ENCODE measurements around the gene ZKSCAN5. TPM values are rescaled to one million over a fixed set of nuclear protein-coding genes. Genes with fewer than 3 reads are reported as not detected.

Gene ZKSCAN5
- polyA plus RNA-seq, 1 donor from 2014 or later = 18.6 TPM

GRCh38 chr7:99493823-99494222 lies 10.6 kb upstream of the ZKSCAN5 start:
- no peak overlapping the region for H3K4me2 ChIP-seq (ENCODE audit: low read length)
- no peaks in the 10 kb centered on the region for H3F3A ChIP-seq (ENCODE audit: insufficient read depth, low read length, poor library complexity, severe bottlenecking)
- H2AFZ ChIP-seq (ENCODE audit: low read depth, low read length) = no peak overlapping the region
- peaks cover 10% of the 10 kb centered on the region for H3K36me3 ChIP-seq (ENCODE audit: insufficient read depth, low read length)
- H3K9me2 ChIP-seq (ENCODE audit: insufficient read depth, low read length) = no peaks in the 10 kb centered on the region
- TF ChIP-seq TAF1 (IDR thresholded peaks at IDR 0.05; ENCODE audit: low read depth) (no peak), EZH2 (IDR thresholded peaks at IDR 0.05; ENCODE audit: borderline replicate concordance, insufficient read depth, low read length, poor library complexity, severe bottlenecking) (no peak), EP300 (conservative IDR thresholded peaks at IDR 0.05; ENCODE audit: poor library complexity, severe bottlenecking) (no peak), MXI1 (conservative IDR thresholded peaks at IDR 0.05; ENCODE audit: poor library complexity, severe bottlenecking) (no peak), SMC3 (conservative IDR thresholded peaks at IDR 0.05; ENCODE audit: poor library complexity) (no peak), POLR2AphosphoS5 (IDR thresholded peaks at IDR 0.05) (no peak), RAD21 (conservative IDR thresholded peaks at IDR 0.05) (no peak)
- TF ChIP-seq, protein P1, sequence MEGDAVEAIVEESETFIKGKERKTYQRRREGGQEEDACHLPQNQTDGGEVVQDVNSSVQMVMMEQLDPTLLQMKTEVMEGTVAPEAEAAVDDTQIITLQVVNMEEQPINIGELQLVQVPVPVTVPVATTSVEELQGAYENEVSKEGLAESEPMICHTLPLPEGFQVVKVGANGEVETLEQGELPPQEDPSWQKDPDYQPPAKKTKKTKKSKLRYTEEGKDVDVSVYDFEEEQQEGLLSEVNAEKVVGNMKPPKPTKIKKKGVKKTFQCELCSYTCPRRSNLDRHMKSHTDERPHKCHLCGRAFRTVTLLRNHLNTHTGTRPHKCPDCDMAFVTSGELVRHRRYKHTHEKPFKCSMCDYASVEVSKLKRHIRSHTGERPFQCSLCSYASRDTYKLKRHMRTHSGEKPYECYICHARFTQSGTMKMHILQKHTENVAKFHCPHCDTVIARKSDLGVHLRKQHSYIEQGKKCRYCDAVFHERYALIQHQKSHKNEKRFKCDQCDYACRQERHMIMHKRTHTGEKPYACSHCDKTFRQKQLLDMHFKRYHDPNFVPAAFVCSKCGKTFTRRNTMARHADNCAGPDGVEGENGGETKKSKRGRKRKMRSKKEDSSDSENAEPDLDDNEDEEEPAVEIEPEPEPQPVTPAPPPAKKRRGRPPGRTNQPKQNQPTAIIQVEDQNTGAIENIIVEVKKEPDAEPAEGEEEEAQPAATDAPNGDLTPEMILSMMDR (IDR thresholded peaks at IDR 0.05; ENCODE audit: poor library complexity, severe bottlenecking) = no peak
- no peaks in the 10 kb centered on the region for H3K27me3 ChIP-seq (ENCODE audit: insufficient read depth, low read depth, low read length)
- H3K27ac ChIP-seq (ENCODE audit: low read length) = no peak overlapping the region
- H3K79me2 ChIP-seq (replicated peaks; ENCODE audit: insufficient read depth, low read length) = peaks cover 21% of the 10 kb centered on the region
- no peak overlapping the region for H3K4me3 ChIP-seq (ENCODE audit: low read length)
- H4K20me1 ChIP-seq (ENCODE audit: insufficient read depth) = no peaks in the 10 kb centered on the region
- no peaks in the 10 kb centered on the region for H3K9me3 ChIP-seq (ENCODE audit: low read length)
- H3K9ac ChIP-seq (ENCODE audit: low read length) = no peak overlapping the region

- peak overlapping the region; percentile 65 for H3K4me2 ChIP-seq (ENCODE audit: low read length)
- peak overlapping the region; percentile 93 for H3K4me3 ChIP-seq (ENCODE audit: low read length)
- H3K79me2 ChIP-seq (replicated peaks; ENCODE audit: insufficient read depth, low read length) = peaks cover 32% of the 10 kb centered on the region
Measured at GRCh38 chr7:99497766-99498545, 6.5 kb upstream of the ZKSCAN5 start.

More at GRCh38 chr7:99497766-99498545, 6.5 kb upstream of the ZKSCAN5 start:
- Histone ChIP-seq H2AFZ (ENCODE audit: low read depth, low read length) (no peak overlapping the region), H3K36me3 (ENCODE audit: insufficient read depth, low read length) (peaks cover 10% of the 10 kb centered on the region), H3K9me2 (ENCODE audit: insufficient read depth, low read length) (no peaks in the 10 kb centered on the region), H3K27me3 (ENCODE audit: insufficient read depth, low read depth, low read length) (no peaks in the 10 kb centered on the region), H3K27ac (ENCODE audit: low read length) (no peak overlapping the region), H3K9me3 (ENCODE audit: low read length) (no peaks in the 10 kb centered on the region), H3F3A (ENCODE audit: insufficient read depth, low read length, poor library complexity, severe bottlenecking) (no peaks in the 10 kb centered on the region), H3K9ac (ENCODE audit: low read length) (no peak overlapping the region), H4K20me1 (ENCODE audit: insufficient read depth) (no peaks in the 10 kb centered on the region)
- TF ChIP-seq EZH2 (IDR thresholded peaks at IDR 0.05; ENCODE audit: borderline replicate concordance, insufficient read depth, low read length, poor library complexity, severe bottlenecking) (no peak), MXI1 (conservative IDR thresholded peaks at IDR 0.05; ENCODE audit: poor library complexity, severe bottlenecking) (no peak), EP300 (conservative IDR thresholded peaks at IDR 0.05; ENCODE audit: poor library complexity, severe bottlenecking) (no peak), SMC3 (conservative IDR thresholded peaks at IDR 0.05; ENCODE audit: poor library complexity) (no peak), TAF1 (IDR thresholded peaks at IDR 0.05; ENCODE audit: low read depth) (no peak), REST (IDR thresholded peaks at IDR 0.05; ENCODE audit: borderline replicate concordance) (no peak), RAD21 (conservative IDR thresholded peaks at IDR 0.05) (no peak), POLR2AphosphoS5 (IDR thresholded peaks at IDR 0.05) (no peak)
- TF ChIP-seq, protein P1 (IDR thresholded peaks at IDR 0.05; ENCODE audit: poor library complexity, severe bottlenecking) = no peak
